ENCODE measurements around the gene LGALS16. TPM values are rescaled to one million over a fixed set of nuclear protein-coding genes. Genes with fewer than 3 reads are reported as not detected.

LGALS16 gene, protein sequence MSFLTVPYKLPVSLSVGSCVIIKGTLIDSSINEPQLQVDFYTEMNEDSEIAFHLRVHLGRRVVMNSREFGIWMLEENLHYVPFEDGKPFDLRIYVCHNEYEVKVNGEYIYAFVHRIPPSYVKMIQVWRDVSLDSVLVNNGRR
- not detected for total RNA-seq

GRCh38 chr19:39655613-39656012 is at the start of gene LGALS16:
LGALS16 (plus strand) TSS chr19:39655913; CDS start chr19:39655962, 49 bp downstream.
- no peaks in the 10 kb centered on the region for H3K9me3 ChIP-seq
- H3K27ac ChIP-seq = no peak within 1 kb of the TSS
- H3K27me3 ChIP-seq = no peaks in the 10 kb centered on the region
- TF ChIP-seq EP300 (IDR thresholded peaks at IDR 0.05) (no peak), CTCF (IDR thresholded peaks at IDR 0.05) (no peak), POLR2A (IDR thresholded peaks at IDR 0.05) (no peak)
- H3K4me3 ChIP-seq = no peak within 1 kb of the TSS
- DNase-seq (ENCODE audit: low spot score in 2 of 2) = no peak
- no peaks in the 10 kb centered on the region for H3K4me1 ChIP-seq
- H3K36me3 ChIP-seq = no peaks in the 10 kb centered on the region
- WGBS, 2 donors = 32 to 50% methylated on average over 3 of the region's 3 CpGs

DNA sequence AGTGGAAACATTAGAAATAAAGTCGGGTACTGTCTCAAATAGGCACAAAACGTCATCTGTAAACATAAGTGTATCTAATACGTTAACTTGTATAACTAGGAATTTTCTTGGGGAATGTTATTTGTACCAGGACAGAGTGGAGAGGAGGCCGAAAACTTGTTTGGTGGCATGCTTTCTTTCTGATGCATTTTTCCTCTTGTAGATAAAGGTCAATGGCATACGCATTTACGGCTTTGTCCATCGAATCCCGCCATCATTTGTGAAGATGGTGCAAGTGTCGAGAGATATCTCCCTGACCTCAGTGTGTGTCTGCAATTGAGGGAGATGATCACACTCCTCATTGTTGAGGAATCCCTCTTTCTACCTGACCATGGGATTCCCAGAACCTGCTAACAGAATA is 48.7 kb upstream of the LGALS16 start:
- TF ChIP-seq CTCF (IDR thresholded peaks at IDR 0.05) = no peak
- no peak for TF ChIP-seq POLR2A (IDR thresholded peaks at IDR 0.05)
- no peak for TF ChIP-seq EP300 (IDR thresholded peaks at IDR 0.05)
- Histone ChIP-seq H3K4me1 (no peaks in the 10 kb centered on the region), H3K4me3 (no peak overlapping the region)

DNA sequence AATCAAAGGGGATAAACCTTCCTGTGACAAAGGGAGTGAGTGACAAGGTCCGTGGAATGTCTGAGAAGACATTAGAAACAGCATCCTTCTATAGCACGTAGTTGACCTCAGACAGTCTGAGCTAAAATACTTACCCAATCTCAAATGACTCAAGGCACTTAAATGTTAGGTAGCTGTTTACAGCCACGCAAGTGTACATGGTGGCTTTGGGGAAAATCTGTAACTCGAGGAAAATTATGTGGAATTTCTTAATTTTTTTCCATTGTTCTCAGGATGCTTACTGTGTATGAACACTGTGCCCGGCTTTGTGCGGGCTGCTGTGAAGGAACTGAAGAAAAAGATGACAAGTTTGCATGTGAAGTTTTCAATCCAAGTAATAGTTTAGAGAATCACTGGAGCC is 48.2 kb upstream of the LGALS16 start:
- Histone ChIP-seq H3K4me1 (no peaks in the 10 kb centered on the region), H3K4me3 (no peak overlapping the region), H3K27me3 (no peaks in the 10 kb centered on the region), H3K36me3 (no peaks in the 10 kb centered on the region), H3K27ac (no peak overlapping the region), H3K9me3 (no peaks in the 10 kb centered on the region)
- TF ChIP-seq EP300 (IDR thresholded peaks at IDR 0.05) (no peak), POLR2A (IDR thresholded peaks at IDR 0.05) (no peak), CTCF (IDR thresholded peaks at IDR 0.05) (no peak)
- WGBS, 2 donors = 67 to 70% methylated on average over 6 of the region's 6 CpGs
- no peak for DNase-seq (ENCODE audit: low spot score in 2 of 2)

More for the DNA sequence above, 48.7 kb upstream of the LGALS16 start:
- H3K36me3 ChIP-seq = no peaks in the 10 kb centered on the region
- H3K9me3 ChIP-seq = no peaks in the 10 kb centered on the region
- no peaks in the 10 kb centered on the region for H3K27me3 ChIP-seq
- no peak for DNase-seq (ENCODE audit: low spot score in 2 of 2)
- 89 to 91% methylated on average over 9 of the region's 9 CpGs for WGBS, 2 donors
- H3K27ac ChIP-seq = no peak overlapping the region

DNA sequence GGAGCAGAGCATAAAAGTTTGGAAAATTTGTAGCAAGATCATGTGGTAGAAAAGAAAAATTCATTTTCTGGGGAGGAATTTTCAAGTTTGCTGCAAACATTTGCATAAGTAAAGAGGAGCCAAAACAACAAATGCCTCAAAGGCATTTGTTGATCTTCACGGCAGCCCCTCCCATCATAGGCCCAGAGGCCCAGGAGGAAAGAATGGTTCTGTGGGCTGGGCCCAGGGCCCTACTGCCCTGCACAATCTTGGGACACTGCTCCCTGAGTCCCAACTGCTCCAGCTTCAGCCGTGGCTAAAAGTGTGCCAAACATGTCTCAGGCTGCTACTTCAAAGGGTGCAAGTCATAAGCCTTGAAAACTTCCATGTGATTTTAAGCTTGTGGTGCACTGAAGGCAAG is 42.1 kb upstream of the LGALS16 start:
- H3K27me3 ChIP-seq = no peaks in the 10 kb centered on the region
- no peaks in the 10 kb centered on the region for H3K36me3 ChIP-seq
- H3K4me1 ChIP-seq = no peaks in the 10 kb centered on the region
- DNase-seq (ENCODE audit: low spot score in 2 of 2) = no peak
- 56 to 59% methylated on average over 2 of the region's 2 CpGs for WGBS, 2 donors
- H3K4me3 ChIP-seq = no peak overlapping the region
- H3K27ac ChIP-seq = no peak overlapping the region
- TF ChIP-seq EP300 (IDR thresholded peaks at IDR 0.05) = no peak
- TF ChIP-seq CTCF (IDR thresholded peaks at IDR 0.05) = no peak
- TF ChIP-seq POLR2A (IDR thresholded peaks at IDR 0.05) = no peak
- H3K9me3 ChIP-seq = peaks cover 0 to 5% (median 0%) of the 10 kb centered on the region in 4 donors

DNA sequence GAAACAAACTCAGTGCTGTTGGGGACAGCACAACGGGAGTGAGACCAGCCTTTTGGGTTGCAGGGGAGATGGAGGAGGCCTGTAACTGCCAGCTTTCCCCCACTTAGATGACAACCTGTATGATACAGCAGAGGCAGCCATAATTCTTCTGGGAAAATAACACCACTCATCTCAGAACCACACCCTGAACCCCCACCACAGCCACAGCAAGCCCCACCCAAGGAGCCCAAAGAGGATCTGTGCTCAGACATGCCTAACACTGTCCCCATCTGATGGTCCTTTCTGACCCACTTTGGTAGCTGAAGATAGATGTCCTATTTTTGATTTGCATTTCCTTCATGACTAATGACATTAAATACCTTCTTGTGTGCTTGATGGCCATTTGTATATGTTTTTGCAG is 38.0 kb upstream of the LGALS16 start:
- WGBS, 2 donors = 17 to 46% methylated on average over 1 of the region's 1 CpG
- TF ChIP-seq EP300 (IDR thresholded peaks at IDR 0.05) (no peak), POLR2A (IDR thresholded peaks at IDR 0.05) (no peak), CTCF (IDR thresholded peaks at IDR 0.05) (no peak)
- Histone ChIP-seq H3K27me3 (no peaks in the 10 kb centered on the region), H3K4me1 (no peaks in the 10 kb centered on the region), H3K27ac (no peak overlapping the region), H3K36me3 (no peaks in the 10 kb centered on the region), H3K4me3 (no peak overlapping the region), H3K9me3 (peaks cover 0 to 5% (median 0%) of the 10 kb centered on the region in 4 donors)
- no peak for DNase-seq (ENCODE audit: low spot score in 2 of 2)

Data from tibial nerve (tissue), 4 donors.